Endothelial cell (in vitro differentiated cells): ENCODE data around the gene AP3M1. TPM values are rescaled to one million over a fixed set of nuclear protein-coding genes. Genes with fewer than 3 reads are reported as not detected.

Experiments
- DNase-seq: peaks from one replicate; pipeline ENCODE4 v3.0.0; 2021; ENCODE audit warnings: low spot score
- H3K27ac Mint-ChIP-seq: one replicate; pipeline ENCODE4 v1.8.0; 2021; ENCODE audit warnings: mixed read lengths, inconsistent platforms; ENCODE audit not compliant: unreplicated experiment
- H3K27me3 Mint-ChIP-seq: one replicate; pipeline ENCODE4 v1.8.0; 2021; ENCODE audit warnings: mild to moderate bottlenecking, moderate library complexity, mixed read lengths, inconsistent platforms; ENCODE audit not compliant: unreplicated experiment
- H3K36me3 Mint-ChIP-seq: one replicate; pipeline ENCODE4 v1.8.0; 2021; ENCODE audit warnings: mild to moderate bottlenecking, low read depth, mixed read lengths, inconsistent platforms; ENCODE audit not compliant: unreplicated experiment
- H3K4me1 Mint-ChIP-seq: one replicate; pipeline ENCODE4 v1.8.0; 2021; ENCODE audit warnings: mild to moderate bottlenecking, mixed read lengths, inconsistent platforms; ENCODE audit not compliant: unreplicated experiment
- H3K4me3 Mint-ChIP-seq: one replicate; pipeline ENCODE4 v1.8.0; 2021; ENCODE audit warnings: mild to moderate bottlenecking, mixed read lengths, inconsistent platforms; ENCODE audit not compliant: unreplicated experiment
- H3K9me3 Mint-ChIP-seq: one replicate; pipeline ENCODE4 v1.8.0; 2021; ENCODE audit warnings: mixed read lengths, inconsistent platforms; ENCODE audit not compliant: unreplicated experiment
- CTCF ChIP-seq: fragments of 200-600 bp; sonication (generic); IDR thresholded peaks from one replicate; pipeline ENCODE4 v1.5.0; 2021; ENCODE audit warnings: antibody characterized with exemption; ENCODE audit not compliant: unreplicated experiment
- total RNA-seq: library from RNA; stranded (reverse); fragmentation: NEBNext Ultra II Directional; extraction: Animal tissue kit (Norgen Biotek cat#: 25700); gene quantifications from one replicate; pipeline ENCODE4 v1.2.1, GENCODE V29; 2021; ENCODE audit not compliant: unreplicated experiment

AP3M1 gene
- total RNA-seq, 1 donor from 2014 or later: 43.7 TPM

GRCh38 chr10:74163319-74164068 lies 12.9 kb upstream of the AP3M1 start:
- DNase-seq: no peak
- no peak overlapping the region for H3K4me3 Mint-ChIP-seq
- H3K4me1 Mint-ChIP-seq: no peaks in the 10 kb centered on the region
- H3K27me3 Mint-ChIP-seq: no peaks in the 10 kb centered on the region
- no peak for TF ChIP-seq CTCF
- H3K9me3 Mint-ChIP-seq: no peaks in the 10 kb centered on the region
- no peaks in the 10 kb centered on the region for H3K36me3 Mint-ChIP-seq
- no peak overlapping the region for H3K27ac Mint-ChIP-seq

GRCh38 chr10:74160013-74160412 lies 9.4 kb upstream of the AP3M1 start:
- DNase-seq: no peak
- Mint-ChIP-seq H3K4me3 (no peak overlapping the region), H3K4me1 (no peaks in the 10 kb centered on the region), H3K27ac (no peak overlapping the region), H3K9me3 (no peaks in the 10 kb centered on the region), H3K27me3 (no peaks in the 10 kb centered on the region), H3K36me3 (no peaks in the 10 kb centered on the region)
- no peak for TF ChIP-seq CTCF

- Mint-ChIP-seq H3K9me3 (no peaks in the 10 kb centered on the region), H3K27ac (no peak overlapping the region), H3K36me3 (no peaks in the 10 kb centered on the region), H3K4me1 (peaks cover 5% of the 10 kb centered on the region), H3K4me3 (no peak overlapping the region), H3K27me3 (no peaks in the 10 kb centered on the region)
- DNase-seq: no peak
- TF ChIP-seq CTCF: no peak
Measured at GRCh38 chr10:74156919-74157289, 6.3 kb upstream of the AP3M1 start.

GRCh38 chr10:74153676-74154075 lies 3.0 kb upstream of the AP3M1 start:
- no peak for TF ChIP-seq CTCF
- H3K27ac Mint-ChIP-seq: no peak overlapping the region
- H3K4me1 Mint-ChIP-seq: peaks cover 5% of the 10 kb centered on the region
- no peaks in the 10 kb centered on the region for H3K9me3 Mint-ChIP-seq
- no peaks in the 10 kb centered on the region for H3K36me3 Mint-ChIP-seq
- DNase-seq: no peak
- H3K4me3 Mint-ChIP-seq: no peak overlapping the region
- no peaks in the 10 kb centered on the region for H3K27me3 Mint-ChIP-seq

GRCh38 chr10:74153123-74153522 lies 2.5 kb upstream of the AP3M1 start:
- H3K4me3 Mint-ChIP-seq: no peak overlapping the region
- TF ChIP-seq CTCF: peak; percentile 68

More at GRCh38 chr10:74153123-74153522, 2.5 kb upstream of the AP3M1 start:
- Mint-ChIP-seq H3K9me3 (no peaks in the 10 kb centered on the region), H3K4me1 (peaks cover 5% of the 10 kb centered on the region), H3K27ac (peak overlapping the region; percentile 32), H3K27me3 (no peaks in the 10 kb centered on the region), H3K36me3 (no peaks in the 10 kb centered on the region)
- DNase-seq: no peak
